Measurements from ENCODE around the gene C1orf210. TPM values are rescaled to one million over a fixed set of nuclear protein-coding genes. Genes with fewer than 3 reads are reported as not detected.

C1orf210 gene
- total and polyA plus RNA-seq, 2 of the 4 experiments (the other 2 are of a cell fraction) = not detected

GRCh38 chr1:43243299-43243698 lies 42.1 kb downstream of the C1orf210 start:
- Histone ChIP-seq H3K4me3 (ENCODE audit: insufficient read depth, low read depth, low read length) (no peak overlapping the region), H3K9me1 (ENCODE audit: insufficient read depth, low read length) (no peaks in the 10 kb centered on the region), H4K20me1 (ENCODE audit: insufficient read depth, low read length) (no peaks in the 10 kb centered on the region), H3K4ac (ENCODE audit: low read depth, low read length) (no peak overlapping the region), H2AK5ac (ENCODE audit: low read depth, low read length) (no peak overlapping the region), H3K36me3 (ENCODE audit: control insufficient read depth, insufficient read depth, low read length) (no peaks in the 10 kb centered on the region), H2AFZ (replicated peaks; ENCODE audit: low read length, poor library complexity) (peak overlapping the region; percentile 27), H2BK20ac (ENCODE audit: low read depth, low read length) (no peak overlapping the region), H3K9me3 (ENCODE audit: control insufficient read depth, insufficient read depth, low read length) (peaks cover 5% of the 10 kb centered on the region; the same call in 1 of the 2 replicates), H3K9ac (ENCODE audit: low read depth, low read length) (no peak overlapping the region), H3K4me1 (ENCODE audit: control insufficient read depth, insufficient read depth, low read length) (0 out of 2 replicates have a peak, but pooled peaks cover 2% of the 10 kb centered on the region), H2BK120ac (ENCODE audit: low read depth, low read length) (no peak overlapping the region), H2AK9ac (replicated peaks; ENCODE audit: low read depth, low read length, poor library complexity) (no peak overlapping the region), H4K5ac (ENCODE audit: low read depth, low read length) (no peak overlapping the region), H4K91ac (ENCODE audit: insufficient read depth, low read depth, low read length) (no peak overlapping the region), H3K14ac (replicated peaks; ENCODE audit: low read depth, low read length) (no peak overlapping the region), H2BK15ac (ENCODE audit: low read depth, low read length) (no peak overlapping the region; the same call in 2 of the 3 replicates), H3K4me2 (ENCODE audit: low read depth, low read length) (no peak overlapping the region), H3K27me3 (ENCODE audit: control insufficient read depth, insufficient read depth, low read length) (no peaks in the 10 kb centered on the region), H3K18ac (ENCODE audit: low read depth, low read length) (no peak overlapping the region), H3K27ac (ENCODE audit: insufficient read depth, low read length) (no peak overlapping the region), H2BK5ac (ENCODE audit: low read depth, low read length, poor library complexity, severe bottlenecking) (no peak overlapping the region), H3K23ac (ENCODE audit: low read depth, low read length) (no peak overlapping the region), H3K79me1 (ENCODE audit: low read depth in 1 of 2, low read length in 2 of 2) (no peaks in the 10 kb centered on the region), H4K8ac (ENCODE audit: low read depth in 2 of 2, low read length in 2 of 2) (no peak overlapping the region), H3K56ac (ENCODE audit: extremely low read depth, insufficient read depth, low read length) (no peak overlapping the region)
- dilution Hi-C loops (cut with HindIII; ENCODE audit: low sequenced_read_pairs, unreplicated experiment) = no loop called here
- DNase-seq (no peak), ATAC-seq (ENCODE audit: low read depth) (no peak)
- no TSS peak for BruUV-seq (replicated peaks)
- TF ChIP-seq CHD1 (IDR thresholded peaks at IDR 0.05; ENCODE audit: low read depth, low read length) (no peak), RFX5 (IDR thresholded peaks at IDR 0.05; ENCODE audit: low read depth, low read length) (no peak), MXI1 (IDR thresholded peaks at IDR 0.05; ENCODE audit: borderline replicate concordance, low read depth, low read length) (no peak), POLR2A (IDR thresholded peaks at IDR 0.05; ENCODE audit: low read depth, low read length) (no peak), BHLHE40 (IDR thresholded peaks at IDR 0.05; ENCODE audit: low read depth, low read length) (no peak), MAFK (IDR thresholded peaks at IDR 0.05; ENCODE audit: low read depth, low read length) (no peak), USF2 (IDR thresholded peaks at IDR 0.05; ENCODE audit: low read depth, low read length) (no peak), MAZ (IDR thresholded peaks at IDR 0.05; ENCODE audit: borderline replicate concordance, low read depth, low read length) (no peak), CTCF (conservative IDR thresholded peaks at IDR 0.05; ENCODE audit: low read depth, low read length) (no peak), RAD21 (IDR thresholded peaks at IDR 0.05; ENCODE audit: low read length) (no peak), SMC3 (IDR thresholded peaks at IDR 0.05; ENCODE audit: low read depth, low read length) (no peak), NFE2L2 (IDR thresholded peaks at IDR 0.05; ENCODE audit: low read depth, low read length) (no peak), FOS (IDR thresholded peaks at IDR 0.05; ENCODE audit: low read depth, low read length) (no peak), RCOR1 (IDR thresholded peaks at IDR 0.05; ENCODE audit: insufficient replicate concordance, low read length) (no peak), ELK1 (IDR thresholded peaks at IDR 0.05; ENCODE audit: borderline replicate concordance, low read depth, low read length) (no peak), CEBPB (IDR thresholded peaks at IDR 0.05; ENCODE audit: low read depth, low read length) (no peak)
- intact Hi-C loops (cut with micrococcal nuclease) = no loop called here
- ChIA-PET POLR2A (ENCODE audit: unreplicated experiment) (no interaction called here), CTCF (no interaction called here)
- in situ Hi-C loops (cut with MboI; ENCODE audit: low sequenced_read_pairs) = no loop called here
- 81% methylated on average over 2 of the region's 6 CpGs; no CpG with 5 or more reads in 1 of the 2 experiments for WGBS, 2 experiments (ENCODE audit: extremely low coverage in 2 of 2, insufficient read length in 1 of 2)
